ENCODE measurements around the gene ELK4. TPM values are rescaled to one million over a fixed set of nuclear protein-coding genes. Genes with fewer than 3 reads are reported as not detected.

ELK4 gene
- total RNA-seq, 2 donors from 2014 or later: 30.5 to 37.6 TPM

DNA sequence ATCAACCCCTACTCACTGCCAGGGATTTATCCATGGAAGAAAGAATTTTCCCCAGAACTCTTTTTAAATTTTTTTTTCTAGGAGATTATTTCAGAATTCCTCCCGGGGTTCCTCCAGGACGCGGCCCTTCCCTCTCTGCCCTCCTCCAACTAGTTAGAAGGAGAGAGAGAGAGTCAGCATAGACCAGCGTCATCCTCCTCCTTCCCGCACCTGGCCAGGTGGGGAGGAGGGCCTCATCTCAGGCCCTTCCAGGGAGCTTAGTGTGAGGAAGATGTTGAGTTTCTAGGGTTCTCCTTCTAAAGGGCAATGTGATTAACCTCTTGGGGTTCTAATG is 63.7 kb downstream of the ELK4 start:
- Histone ChIP-seq H3K27ac (no peak overlapping the region), H3K4me1 (no peaks in the 10 kb centered on the region), H3K27me3 (no peaks in the 10 kb centered on the region), H3K9me3 (no peaks in the 10 kb centered on the region), H3K4me3 (no peak overlapping the region), H3K9ac (ENCODE audit: low read depth in 2 of 2, low read length in 2 of 2) (peak overlapping the region in 1 of 2 donors; percentile 34), H3K36me3 (no peaks in the 10 kb centered on the region)
- TF ChIP-seq, protein P1, sequence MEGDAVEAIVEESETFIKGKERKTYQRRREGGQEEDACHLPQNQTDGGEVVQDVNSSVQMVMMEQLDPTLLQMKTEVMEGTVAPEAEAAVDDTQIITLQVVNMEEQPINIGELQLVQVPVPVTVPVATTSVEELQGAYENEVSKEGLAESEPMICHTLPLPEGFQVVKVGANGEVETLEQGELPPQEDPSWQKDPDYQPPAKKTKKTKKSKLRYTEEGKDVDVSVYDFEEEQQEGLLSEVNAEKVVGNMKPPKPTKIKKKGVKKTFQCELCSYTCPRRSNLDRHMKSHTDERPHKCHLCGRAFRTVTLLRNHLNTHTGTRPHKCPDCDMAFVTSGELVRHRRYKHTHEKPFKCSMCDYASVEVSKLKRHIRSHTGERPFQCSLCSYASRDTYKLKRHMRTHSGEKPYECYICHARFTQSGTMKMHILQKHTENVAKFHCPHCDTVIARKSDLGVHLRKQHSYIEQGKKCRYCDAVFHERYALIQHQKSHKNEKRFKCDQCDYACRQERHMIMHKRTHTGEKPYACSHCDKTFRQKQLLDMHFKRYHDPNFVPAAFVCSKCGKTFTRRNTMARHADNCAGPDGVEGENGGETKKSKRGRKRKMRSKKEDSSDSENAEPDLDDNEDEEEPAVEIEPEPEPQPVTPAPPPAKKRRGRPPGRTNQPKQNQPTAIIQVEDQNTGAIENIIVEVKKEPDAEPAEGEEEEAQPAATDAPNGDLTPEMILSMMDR (IDR thresholded peaks at IDR 0.05): no peak
- DNase-seq: peak; percentile 16
- intact Hi-C loops (cut with DNase I): no loop called here

DNA sequence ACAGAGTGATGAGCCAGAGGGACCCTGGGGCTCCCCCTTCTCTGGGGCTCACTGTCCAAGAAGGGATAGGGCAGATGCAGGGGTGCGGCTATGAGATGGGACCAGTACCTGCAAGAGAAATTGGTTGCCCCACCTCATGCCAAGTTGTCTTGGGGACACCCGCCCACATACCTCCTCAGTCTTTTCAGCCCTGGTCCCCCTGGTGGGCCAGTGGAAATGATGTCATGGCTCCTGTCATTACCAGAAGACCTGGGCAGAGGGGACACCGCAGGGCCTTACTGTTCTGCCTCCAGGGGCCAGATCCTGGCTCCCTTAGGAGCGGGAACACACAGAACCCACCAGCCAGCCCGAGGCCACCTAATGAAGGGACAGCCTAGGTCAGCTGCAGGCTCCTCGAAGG is 64.1 kb downstream of the ELK4 start:
- no peaks in the 10 kb centered on the region for H3K27me3 ChIP-seq
- H3K4me3 ChIP-seq: no peak overlapping the region
- peak; percentile 19 for DNase-seq
- TF ChIP-seq, protein P1 (IDR thresholded peaks at IDR 0.05): no peak
- no peak overlapping the region for H3K27ac ChIP-seq
- no peak overlapping the region for H3K9ac ChIP-seq (ENCODE audit: low read depth in 2 of 2, low read length in 2 of 2)
- H3K4me1 ChIP-seq: no peaks in the 10 kb centered on the region
- intact Hi-C loops (cut with DNase I): no loop called here
- H3K9me3 ChIP-seq: no peaks in the 10 kb centered on the region
- no peaks in the 10 kb centered on the region for H3K36me3 ChIP-seq

DNA sequence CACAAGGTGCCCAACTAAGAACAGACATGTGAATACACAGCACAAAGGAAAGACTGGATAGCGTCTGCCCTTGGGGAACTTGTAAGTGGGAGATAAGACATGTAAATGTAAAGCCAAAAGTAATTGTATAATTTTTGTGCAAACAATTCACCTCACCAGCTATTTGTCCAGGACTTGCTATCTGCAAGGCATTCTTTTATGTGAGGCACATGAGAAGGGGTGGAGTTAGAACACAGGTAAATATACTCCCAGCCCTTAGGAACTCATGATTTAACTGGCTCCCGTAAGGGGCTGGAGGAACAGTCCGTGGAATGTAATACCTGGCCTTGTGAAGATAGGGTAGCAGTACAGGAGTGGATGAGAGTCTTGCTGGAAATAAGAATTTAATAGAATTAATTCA is 66.0 kb downstream of the ELK4 start:
- Histone ChIP-seq H3K4me1 (no peaks in the 10 kb centered on the region), H3K27ac (peak overlapping the region; percentile 16), H3K36me3 (no peaks in the 10 kb centered on the region), H3K4me3 (no peak overlapping the region), H3K9ac (ENCODE audit: low read depth in 2 of 2, low read length in 2 of 2) (peak overlapping the region in 1 of 2 donors; percentile 26), H3K9me3 (no peaks in the 10 kb centered on the region), H3K27me3 (no peaks in the 10 kb centered on the region)
- intact Hi-C loops (cut with DNase I): no loop called here
- TF ChIP-seq, protein P1 (IDR thresholded peaks at IDR 0.05): no peak
- DNase-seq: peak; percentile 68

DNA sequence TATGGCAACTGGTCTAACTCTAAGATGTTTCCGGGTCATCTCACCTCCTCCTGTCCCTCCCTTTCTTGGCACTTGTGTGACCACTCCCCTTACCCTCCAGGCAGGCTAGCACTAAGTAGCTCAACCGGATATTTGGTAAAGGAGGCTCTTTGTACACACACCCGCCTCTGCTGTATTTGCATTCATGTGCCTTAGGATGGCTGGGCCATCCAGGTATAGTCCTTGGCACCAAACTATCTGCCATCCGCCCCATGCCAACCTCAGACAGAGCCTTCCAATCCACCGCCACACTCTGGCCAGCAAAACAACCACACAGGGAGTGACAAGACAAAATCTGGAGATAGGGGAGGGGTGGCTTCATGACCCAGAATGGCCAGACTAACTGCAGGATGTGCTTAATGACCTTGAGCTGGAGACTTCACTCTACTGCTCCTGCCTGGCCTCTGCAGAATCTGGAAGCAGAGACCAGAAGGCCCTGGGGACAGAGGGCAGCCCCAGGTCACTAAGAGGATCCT is 67.8 kb downstream of the ELK4 start:
- Histone ChIP-seq H3K9me3 (no peaks in the 10 kb centered on the region), H3K9ac (ENCODE audit: low read depth in 2 of 2, low read length in 2 of 2) (peak overlapping the region in 1 of 2 donors; percentile 55), H3K4me3 (no peak overlapping the region), H3K27me3 (no peaks in the 10 kb centered on the region), H3K27ac (peak overlapping the region; percentile 65), H3K36me3 (no peaks in the 10 kb centered on the region), H3K4me1 (no peaks in the 10 kb centered on the region)
- DNase-seq: peak; percentile 73
- intact Hi-C loops (cut with DNase I): no loop called here
- TF ChIP-seq, protein P1 (IDR thresholded peaks at IDR 0.05): no peak

DNA sequence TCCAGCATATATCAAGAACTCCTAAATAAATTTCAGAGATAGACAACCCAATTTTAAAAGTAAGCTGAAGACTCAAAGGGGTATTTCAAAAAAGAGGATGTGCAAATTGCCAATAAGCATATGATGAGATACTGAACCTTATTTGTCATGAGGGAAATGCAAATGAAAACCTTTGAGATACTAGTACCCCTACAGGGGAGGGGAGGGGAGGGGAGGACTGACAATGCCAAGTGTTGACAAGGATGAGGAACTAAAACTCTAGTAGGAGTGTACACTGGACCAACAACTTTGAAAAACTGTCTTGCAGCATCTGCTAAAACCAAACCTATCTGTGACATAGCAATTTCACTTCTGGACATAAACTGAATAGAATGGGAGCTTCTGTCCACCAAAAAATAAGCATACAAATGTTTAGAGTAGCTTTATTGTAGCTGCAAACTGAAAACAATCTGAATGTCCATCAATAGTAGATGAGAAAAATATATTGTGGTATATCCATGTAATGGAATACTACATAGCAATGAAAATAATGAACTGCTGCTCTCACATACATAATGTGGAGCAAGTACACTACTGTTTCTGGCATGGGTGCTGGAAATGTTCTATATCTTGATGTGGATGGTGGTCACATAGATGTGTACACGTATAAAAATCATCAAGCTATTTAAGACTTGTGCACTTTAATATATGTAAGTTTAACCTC is 70.2 kb downstream of the ELK4 start:
- Histone ChIP-seq H3K9me3 (no peaks in the 10 kb centered on the region), H3K4me3 (no peak overlapping the region), H3K27me3 (no peaks in the 10 kb centered on the region), H3K4me1 (no peaks in the 10 kb centered on the region), H3K36me3 (no peaks in the 10 kb centered on the region), H3K27ac (no peak overlapping the region), H3K9ac (ENCODE audit: low read depth in 2 of 2, low read length in 2 of 2) (no peak overlapping the region)
- intact Hi-C loops (cut with DNase I): no loop called here
- DNase-seq: peak; percentile 3
- TF ChIP-seq, protein P1 (IDR thresholded peaks at IDR 0.05): no peak

Other genes with a start within 250 kb of the ELK4 start
- 1 to 10 TPM in 1 of 2 donors, under 1 TPM in 1; 0.77 to 1.1 TPM for gene LEMD1, start 210.0 kb downstream of the ELK4 start, total RNA-seq
- gene BLACAT1, start 176.0 kb downstream of the ELK4 start, total RNA-seq: under 1 TPM; 0.20 to 0.37 TPM
- 10 to 100 TPM; 27.9 to 46.0 TPM for gene CDK18, start 127.3 kb downstream of the ELK4 start, total RNA-seq
- gene SLC45A3, start 48.5 kb upstream of the ELK4 start, total RNA-seq: 10 to 100 TPM; 17.9 to 29.6 TPM
- 100 to 1,000 TPM; 117 to 123 TPM for gene NUCKS1, start 118.2 kb upstream of the ELK4 start, total RNA-seq
- gene RAB29, start 143.5 kb upstream of the ELK4 start, total RNA-seq: 10 to 100 TPM in 1 of 2 donors, 1 to 10 TPM in 1; 7.5 to 10.2 TPM
- gene SLC41A1, start 181.2 kb upstream of the ELK4 start, total RNA-seq: 1 to 10 TPM; 4.8 to 8.1 TPM
- gene PM20D1, start 218.1 kb upstream of the ELK4 start, total RNA-seq: under 1 TPM in 1 of 2 donors, not detected in 1; 0.27 TPM